Measurements from ENCODE around the gene CHFR. TPM values are rescaled to one million over a fixed set of nuclear protein-coding genes. Genes with fewer than 3 reads are reported as not detected.

Gene CHFR
- total and polyA plus RNA-seq, 2 donors (not counting 3 experiments of a cell fraction or from before 2014, with no cell fraction given): 45.4 to 66.5 TPM

GRCh38 chr12:132853285-132854092 is 33.9 kb downstream of the CHFR start:
- H2AFZ ChIP-seq (ENCODE audit: low read depth, low read length): no peak overlapping the region
- TF ChIP-seq FOS (IDR thresholded peaks at IDR 0.05; ENCODE audit: borderline replicate concordance, insufficient read depth, low read length) (no peak), MAX (IDR thresholded peaks at IDR 0.05; ENCODE audit: insufficient read depth, insufficient read length) (no peak), EZH2 (IDR thresholded peaks at IDR 0.05; ENCODE audit: borderline replicate concordance, low read depth, low read length, severe bottlenecking) (no peak), JUN (IDR thresholded peaks at IDR 0.05; ENCODE audit: borderline replicate concordance, insufficient read depth, insufficient read length, low read depth) (no peak)
- dilution Hi-C loops (cut with MboI; ENCODE audit: extremely low pct_ligation_motif_present, low sequenced_read_pairs): no loop called here
- FAIRE-seq (no peak), DNase-seq (ENCODE audit: low read depth, low spot score) (no peak)
- H3K9me3 ChIP-seq (replicated peaks; ENCODE audit: control insufficient read depth, insufficient read depth, low read length): no peaks in the 10 kb centered on the region
- no TSS peak for BruUV-seq (replicated peaks)
- ChIA-PET CTCF (no interaction called here), POLR2A (no interaction called here)
- H3K36me3 ChIP-seq (ENCODE audit: control insufficient read depth in 2 of 2, extremely low read depth in 1 of 2, insufficient read depth in 2 of 2, low read length in 2 of 2): peaks cover 20 to 50% of the 10 kb centered on the region in 2 experiments
- H3K27me3 ChIP-seq (ENCODE audit: control insufficient read depth in 2 of 2, insufficient read depth in 2 of 2, low read length in 2 of 2): no peaks in the 10 kb centered on the region
- intact Hi-C loops (cut with micrococcal nuclease): no loop called here
- no peaks in the 10 kb centered on the region for H3K9me1 ChIP-seq (replicated peaks; ENCODE audit: control insufficient read depth, extremely low read depth, insufficient read depth, low read length)
- no peak overlapping the region for H3K9ac ChIP-seq (replicated peaks; ENCODE audit: extremely low read depth, insufficient read depth, low read length)
- no peak overlapping the region for H3K4me3 ChIP-seq (replicated peaks in 1 of 3; ENCODE audit: insufficient read depth in 1 of 3, low read depth in 1 of 3, low read length in 3 of 3)
- H3K27ac ChIP-seq (ENCODE audit: insufficient read depth, low read depth, low read length): no peak overlapping the region
- no peaks in the 10 kb centered on the region for H3K79me2 ChIP-seq (ENCODE audit: control insufficient read depth, insufficient read depth, low read length)
- no peak overlapping the region for H3K4me2 ChIP-seq (ENCODE audit: insufficient read depth, low read length)
- H3K4me1 ChIP-seq (ENCODE audit: control insufficient read depth, extremely low read depth, insufficient read depth, low read length): no peaks in the 10 kb centered on the region
- H4K20me1 ChIP-seq (replicated peaks; ENCODE audit: control insufficient read depth, extremely low read depth, insufficient read depth, low read length): no peaks in the 10 kb centered on the region

- DNase-seq (ENCODE audit: low read depth, low spot score): no peak
- Histone ChIP-seq H3K27ac (ENCODE audit: insufficient read depth, low read depth, low read length) (no peak overlapping the region), H3K4me1 (ENCODE audit: control insufficient read depth, extremely low read depth, insufficient read depth, low read length) (no peaks in the 10 kb centered on the region), H3K9me3 (replicated peaks; ENCODE audit: control insufficient read depth, insufficient read depth, low read length) (no peaks in the 10 kb centered on the region), H3K4me3 (replicated peaks in 1 of 3; ENCODE audit: insufficient read depth in 1 of 3, low read depth in 1 of 3, low read length in 3 of 3) (no peak overlapping the region), H3K36me3 (ENCODE audit: control insufficient read depth in 2 of 2, extremely low read depth in 1 of 2, insufficient read depth in 2 of 2, low read length in 2 of 2) (peaks cover 21 to 52% of the 10 kb centered on the region in 2 experiments), H3K79me2 (ENCODE audit: control insufficient read depth, insufficient read depth, low read length) (no peaks in the 10 kb centered on the region), H3K4me2 (ENCODE audit: insufficient read depth, low read length) (no peak overlapping the region), H3K9me1 (replicated peaks; ENCODE audit: control insufficient read depth, extremely low read depth, insufficient read depth, low read length) (no peaks in the 10 kb centered on the region), H3K27me3 (ENCODE audit: control insufficient read depth in 2 of 2, insufficient read depth in 2 of 2, low read length in 2 of 2) (no peaks in the 10 kb centered on the region), H2AFZ (ENCODE audit: low read depth, low read length) (no peak overlapping the region), H4K20me1 (replicated peaks; ENCODE audit: control insufficient read depth, extremely low read depth, insufficient read depth, low read length) (no peaks in the 10 kb centered on the region), H3K9ac (replicated peaks; ENCODE audit: extremely low read depth, insufficient read depth, low read length) (no peak overlapping the region)
- BruUV-seq (replicated peaks): no TSS peak
- TF ChIP-seq CTCF (IDR thresholded peaks at IDR 0.05; ENCODE audit: extremely low read depth in 1 of 2, insufficient read depth in 1 of 2, low read depth in 1 of 2, low read length in 2 of 2): no peak
- no peak for TF ChIP-seq MYC (IDR thresholded peaks at IDR 0.05; ENCODE audit: low read depth, low read length)
- TF ChIP-seq POLR2AphosphoS5 (IDR thresholded peaks at IDR 0.05; ENCODE audit: insufficient read depth, low read depth, low read length): no peak
- no peak for TF ChIP-seq GATA2 (IDR thresholded peaks at IDR 0.05; ENCODE audit: insufficient read depth, insufficient read length, low read depth, low read length)
- TF ChIP-seq POLR2A (IDR thresholded peaks at IDR 0.05; ENCODE audit: low read depth, low read length): no peak
- no peak for TF ChIP-seq FOS (IDR thresholded peaks at IDR 0.05; ENCODE audit: borderline replicate concordance, insufficient read depth, low read length)
- TF ChIP-seq EZH2 (IDR thresholded peaks at IDR 0.05; ENCODE audit: borderline replicate concordance, low read depth, low read length, severe bottlenecking): no peak
- TF ChIP-seq JUN (IDR thresholded peaks at IDR 0.05; ENCODE audit: borderline replicate concordance, insufficient read depth, insufficient read length, low read depth): no peak
- no peak for TF ChIP-seq MAX (IDR thresholded peaks at IDR 0.05; ENCODE audit: insufficient read depth, insufficient read length)
- no peak for FAIRE-seq
- intact Hi-C loops (cut with micrococcal nuclease) (no loop called here), dilution Hi-C loops (cut with MboI; ENCODE audit: extremely low pct_ligation_motif_present, low sequenced_read_pairs) (no loop called here)
- CTCF ChIA-PET: no interaction called here
- POLR2A ChIA-PET: interaction anchor here (0.6 kb wide), 1 partner anchor 26 kb away, joined by 3 read pairs; no protein-coding TSS in a partner anchor
These were observed 34.9 kb downstream of the CHFR start for GRCh38 chr12:132852496-132852895.
